GM18508 (cell line): Measurements from ENCODE around the gene GINS2.

Experiments
- ATAC-seq: cut with Tn5 transposase; IDR thresholded peaks from one replicate; pipeline ENCODE4 v1.9.1; 2021; ENCODE audit warnings: moderate number of reproducible peaks; ENCODE audit not compliant: insufficient read depth, unreplicated experiment

Gene GINS2

DNA sequence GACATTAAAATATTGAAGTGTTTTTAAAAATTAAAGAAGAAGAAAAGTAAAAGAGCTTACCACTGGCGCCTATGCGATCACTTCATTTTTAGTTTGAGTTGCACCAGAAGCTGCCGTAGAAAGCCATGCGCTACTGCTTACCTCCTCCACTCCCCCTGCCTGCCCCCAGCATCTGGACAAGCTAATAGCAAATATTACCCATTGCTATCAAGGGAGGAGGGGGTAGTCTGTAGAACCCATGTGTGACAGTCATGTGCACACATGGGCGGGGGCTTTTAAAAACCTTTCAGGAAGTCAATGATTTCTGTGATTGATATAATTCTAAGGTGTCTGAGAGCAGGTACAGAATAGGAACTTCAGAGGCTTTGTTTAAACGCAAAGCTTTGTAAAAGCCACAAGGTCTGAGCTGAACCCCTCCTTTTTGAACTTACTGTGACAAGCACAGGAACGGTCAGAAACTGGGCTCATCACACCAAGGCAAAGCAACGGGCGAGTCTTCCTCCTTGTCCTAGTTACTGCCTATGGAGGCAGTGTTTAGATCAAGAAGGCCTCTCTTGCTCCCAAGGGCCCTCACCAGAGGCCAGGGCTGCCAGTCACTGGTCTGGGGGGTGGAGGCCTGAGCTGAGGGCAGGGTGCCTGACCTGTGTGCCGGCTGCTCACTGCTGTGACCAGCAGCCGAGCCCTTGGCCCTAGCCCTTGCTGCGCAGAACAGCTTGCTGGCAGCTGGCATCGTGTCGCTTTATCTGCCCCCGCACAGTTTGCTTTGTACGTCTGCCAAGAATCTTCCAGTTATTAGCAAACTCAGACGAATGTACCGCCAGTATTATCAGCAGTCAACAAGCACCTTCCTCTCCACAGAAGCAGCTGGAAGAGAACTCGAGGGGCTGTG lies 15.0 kb downstream of the GINS2 start:
- no peak for ATAC-seq

DNA sequence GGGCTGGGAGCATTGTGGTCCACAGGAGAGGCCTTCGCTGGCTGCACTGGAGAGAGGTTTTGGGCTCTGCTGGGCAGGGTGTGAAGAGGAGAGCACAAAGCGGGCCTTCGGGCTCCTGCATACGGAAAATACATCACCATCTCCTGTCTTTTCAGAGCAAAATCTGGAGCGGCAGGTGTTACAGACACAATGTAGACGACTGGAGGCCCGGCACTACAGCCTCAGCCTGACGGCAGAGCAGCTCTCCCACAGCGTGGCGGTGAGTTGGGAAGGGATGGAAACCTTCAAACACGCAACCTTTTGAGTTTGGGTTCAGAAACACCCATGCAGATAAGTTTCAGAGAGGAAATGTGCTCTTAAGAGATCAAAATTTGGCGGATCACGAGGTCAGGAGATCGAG lies 17.9 kb downstream of the GINS2 start:
- ATAC-seq = no peak

DNA sequence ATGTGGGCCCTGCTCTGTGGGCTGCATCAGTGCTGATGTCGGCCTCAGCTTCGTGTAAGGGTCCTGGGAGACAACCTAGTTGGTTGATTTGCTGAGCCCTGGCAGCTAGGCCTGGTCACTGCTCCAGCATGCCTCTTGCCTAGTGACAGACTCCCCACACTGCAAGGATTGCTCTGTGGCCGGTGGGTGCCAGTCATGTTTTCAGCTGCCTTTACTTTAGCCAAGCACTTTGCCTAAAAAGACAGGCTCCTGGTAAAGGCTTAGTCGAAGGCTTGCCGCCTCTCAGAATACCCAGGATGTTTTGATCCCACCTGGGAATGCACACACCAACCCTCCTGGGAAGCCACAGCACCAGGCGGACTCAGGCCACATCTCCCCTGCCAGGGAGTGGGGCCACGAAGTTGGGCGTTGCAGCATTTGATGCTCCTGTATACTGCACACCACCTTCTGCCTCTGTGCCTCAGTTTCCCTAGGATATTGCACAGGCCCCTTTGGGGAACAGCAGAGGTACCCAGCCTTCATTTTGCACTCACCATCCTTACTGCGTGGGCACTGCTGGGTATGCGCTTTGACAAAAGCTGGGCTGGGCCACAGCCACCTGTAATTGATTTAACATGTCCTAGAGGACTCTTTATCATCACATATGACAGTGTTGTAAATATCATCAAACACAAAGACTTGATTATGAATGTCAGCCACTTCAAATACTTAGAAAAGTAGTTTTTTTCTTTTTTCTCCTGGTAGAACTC lies 19.9 kb downstream of the GINS2 start:
- ATAC-seq = no peak

- ATAC-seq = no peak
These were observed 20.8 kb downstream of the GINS2 start for GRCh38 chr16:85667841-85668413.

- no peak for ATAC-seq
These were observed 21.5 kb downstream of the GINS2 start for GRCh38 chr16:85667261-85667660.

- no peak for ATAC-seq
These were observed 22.8 kb downstream of the GINS2 start for GRCh38 chr16:85665929-85666328.

DNA sequence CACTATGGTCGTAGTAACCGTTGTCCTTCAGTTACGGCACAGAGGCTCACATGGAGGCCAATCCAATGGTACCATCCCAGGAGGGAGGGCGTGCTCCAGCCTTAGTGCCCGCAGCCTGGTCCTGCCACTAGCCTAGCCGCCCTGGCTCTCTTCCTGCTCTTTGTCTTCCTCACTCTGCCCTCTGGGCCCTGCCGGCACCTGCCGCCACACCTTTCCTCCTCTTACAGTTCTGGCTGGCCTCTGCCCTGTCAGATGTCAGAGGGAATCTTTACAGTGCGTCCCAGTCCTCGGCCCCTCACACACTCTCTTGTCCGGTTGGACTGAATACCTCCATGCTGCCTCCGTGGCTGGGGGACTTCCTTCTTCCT lies 23.4 kb downstream of the GINS2 start:
- ATAC-seq = no peak

GRCh38 chr16:85664580-85665372 lies 24.0 kb downstream of the GINS2 start:
- no peak for ATAC-seq

DNA sequence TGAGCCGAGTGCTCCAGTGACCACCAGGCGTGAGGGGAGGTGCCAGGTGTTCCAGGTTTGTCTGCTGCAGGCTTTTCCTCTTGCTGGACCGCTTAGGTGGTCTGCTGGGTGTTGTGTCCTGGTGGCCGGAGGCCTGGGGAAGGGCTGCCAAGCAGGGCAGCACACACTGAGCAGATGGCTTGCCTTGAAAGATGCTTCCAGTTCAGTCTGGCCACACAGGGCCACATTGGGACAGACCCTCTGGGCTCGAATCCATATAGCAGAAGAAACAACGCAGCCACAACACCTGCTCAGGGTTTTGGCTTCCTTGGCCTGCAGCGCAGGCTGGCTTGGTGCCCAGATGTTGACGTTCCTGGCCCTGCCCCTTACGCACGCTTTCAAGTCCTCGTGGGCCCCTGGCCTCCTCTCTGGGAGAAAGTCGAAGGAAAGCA lies 24.8 kb downstream of the GINS2 start:
- ATAC-seq = no peak

GRCh38 chr16:85662976-85663830 lies 25.6 kb downstream of the GINS2 start:
- ATAC-seq = no peak

GRCh38 chr16:85662482-85662812 lies 26.3 kb downstream of the GINS2 start:
- ATAC-seq = no peak

DNA sequence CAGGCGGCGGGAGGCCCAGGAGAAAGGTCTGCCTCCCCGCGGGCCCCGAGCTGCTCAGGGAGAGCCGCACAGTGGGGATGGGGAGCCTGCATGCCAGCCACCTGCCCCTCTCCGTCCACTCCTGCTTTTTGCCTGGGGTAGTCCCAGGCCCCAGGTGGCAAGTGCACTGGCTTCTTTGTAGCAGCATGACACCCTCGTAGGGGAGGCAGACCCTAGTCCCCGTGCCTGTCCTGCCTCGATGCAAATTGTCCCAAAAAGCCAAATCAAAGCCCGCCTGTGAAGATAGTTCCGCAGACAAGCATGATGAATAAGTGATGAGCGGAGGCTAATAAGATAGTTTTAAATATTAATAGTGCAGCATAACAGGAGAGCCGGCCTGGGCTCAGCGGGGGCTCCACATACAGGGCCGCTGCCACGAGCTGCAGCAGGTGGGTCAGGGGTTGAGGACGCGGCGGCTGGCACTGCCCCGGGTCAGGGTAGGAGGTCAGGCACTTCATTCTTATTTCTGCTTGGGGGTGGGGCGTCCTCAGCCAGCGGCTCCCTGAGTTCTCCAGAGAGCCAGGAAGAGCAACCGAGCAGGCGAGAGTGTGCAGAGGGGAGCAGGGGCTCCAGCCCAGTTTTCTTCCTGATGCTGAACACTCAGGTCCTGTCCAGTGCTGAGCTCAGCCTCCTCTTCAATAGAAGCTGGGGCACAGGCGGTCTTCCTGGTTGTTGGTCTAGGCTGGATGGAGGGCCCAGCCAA lies 26.8 kb downstream of the GINS2 start:
- ATAC-seq = no peak

DNA sequence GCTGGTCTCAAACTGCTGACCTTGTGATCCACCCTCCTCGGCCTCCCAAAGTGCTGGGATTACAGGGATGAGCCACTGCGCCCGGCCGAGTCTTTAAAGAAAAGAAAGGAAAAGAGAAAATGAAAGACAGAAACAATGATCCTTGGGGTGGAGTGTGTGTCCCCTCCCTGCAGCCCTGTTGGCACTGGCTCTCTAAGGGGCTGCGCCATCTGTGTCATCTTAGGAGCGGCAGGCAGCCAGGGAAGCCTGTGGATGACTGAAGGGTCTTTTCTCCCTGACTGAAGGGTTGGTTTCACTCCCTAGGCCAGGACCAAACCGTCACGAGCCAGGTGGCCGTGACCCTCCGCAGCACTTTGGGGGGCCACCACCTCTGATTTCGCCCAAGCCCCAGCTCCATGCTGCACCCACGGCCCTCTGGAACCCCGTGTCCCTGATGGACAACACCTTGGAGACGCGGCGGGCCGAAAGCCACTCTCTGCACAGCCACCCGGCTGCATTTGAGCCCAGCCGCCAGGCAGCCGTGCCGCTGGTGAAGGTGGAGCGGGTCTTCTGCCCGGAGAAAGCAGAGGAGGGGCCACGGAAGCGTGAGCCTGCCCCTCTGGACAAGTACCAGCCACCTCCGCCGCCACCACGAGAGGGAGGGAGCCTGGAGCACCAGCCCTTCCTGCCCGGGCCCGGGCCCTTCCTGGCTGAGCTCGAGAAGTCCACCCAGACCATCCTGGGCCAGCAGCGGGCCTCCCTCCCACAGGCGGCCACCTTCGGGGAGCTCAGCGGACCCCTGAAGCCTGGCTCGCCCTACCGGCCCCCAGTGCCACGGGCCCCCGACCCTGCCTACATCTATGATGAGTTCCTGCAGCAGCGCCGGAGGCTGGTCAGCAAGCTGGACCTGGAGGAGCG lies 27.7 kb downstream of the GINS2 start:
- no peak for ATAC-seq

DNA sequence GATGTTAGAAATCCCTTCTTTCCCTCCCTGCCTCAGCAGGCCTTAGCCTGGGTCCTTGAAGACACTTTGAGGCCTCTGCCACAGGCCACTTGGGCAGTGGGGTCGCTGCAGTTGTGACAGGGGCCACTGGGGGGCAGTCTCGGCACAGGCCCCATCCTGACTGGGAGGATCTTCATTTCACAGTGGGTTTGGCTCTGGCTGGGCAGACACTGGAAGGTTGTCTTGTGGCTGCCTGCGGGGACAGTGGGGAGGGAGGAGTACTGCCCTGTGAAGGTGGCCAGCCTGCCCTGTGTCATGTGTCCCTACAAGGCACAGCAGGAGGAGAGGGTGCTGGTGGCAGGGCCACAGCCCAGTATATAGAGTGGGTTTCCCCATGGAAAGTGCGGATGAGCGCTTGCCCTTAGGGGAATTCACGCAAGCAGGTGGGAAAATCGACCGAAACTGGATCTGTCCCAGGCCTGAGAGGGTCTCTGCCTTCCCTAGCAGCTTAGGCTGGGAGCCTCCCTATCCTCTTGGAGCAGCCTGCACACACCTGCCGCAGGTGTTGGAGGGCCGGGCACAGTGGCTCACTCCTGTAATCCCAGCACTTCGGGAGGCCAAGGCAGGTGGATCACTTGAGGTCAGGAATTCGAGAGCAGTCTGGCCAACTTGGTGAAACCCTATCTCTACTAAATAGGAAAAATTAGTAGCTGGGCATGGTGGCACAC lies 28.8 kb downstream of the GINS2 start:
- ATAC-seq = no peak

GRCh38 chr16:85659336-85659735 lies 29.4 kb downstream of the GINS2 start:
- ATAC-seq = no peak

DNA sequence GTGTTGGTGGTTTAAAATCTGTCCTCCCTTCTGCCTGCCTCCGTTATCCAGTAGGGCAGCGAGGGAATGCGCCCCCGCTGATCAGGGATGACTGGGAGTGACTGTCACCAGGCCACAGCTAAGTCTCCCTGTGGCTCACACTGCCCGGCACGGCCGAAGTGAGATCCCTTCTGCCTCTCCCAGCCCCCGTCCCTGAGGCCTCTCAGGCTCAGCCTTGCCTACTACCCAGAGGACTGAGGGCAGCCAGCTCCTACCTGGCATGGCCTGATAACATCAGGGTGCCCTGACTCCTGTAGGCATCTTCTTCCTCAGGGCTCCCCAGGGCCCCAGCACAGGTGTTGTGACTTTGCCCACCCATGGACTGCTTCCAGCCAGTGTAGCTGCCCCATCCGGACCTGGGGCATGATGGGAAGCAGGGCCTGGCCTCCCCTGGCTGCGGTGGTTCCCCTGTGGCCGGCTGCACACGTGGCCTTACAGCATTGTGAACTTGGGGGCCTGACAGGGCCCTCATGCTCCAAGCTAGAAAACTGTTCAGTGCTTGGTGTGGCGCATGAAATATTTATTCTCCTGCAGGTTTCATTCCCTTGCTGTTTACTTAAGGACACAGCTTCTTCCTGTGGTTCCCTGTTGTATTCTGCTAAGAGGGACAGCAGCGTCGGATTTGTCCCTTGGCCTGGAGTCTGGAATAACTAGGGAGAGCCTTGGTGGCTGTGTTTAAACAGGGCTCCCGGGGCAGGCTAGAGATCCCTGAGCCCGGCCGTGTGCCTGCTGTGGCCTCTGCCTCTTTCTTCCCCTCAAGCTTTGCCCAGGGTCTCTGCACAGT lies 30.0 kb downstream of the GINS2 start:
- no peak for ATAC-seq

DNA sequence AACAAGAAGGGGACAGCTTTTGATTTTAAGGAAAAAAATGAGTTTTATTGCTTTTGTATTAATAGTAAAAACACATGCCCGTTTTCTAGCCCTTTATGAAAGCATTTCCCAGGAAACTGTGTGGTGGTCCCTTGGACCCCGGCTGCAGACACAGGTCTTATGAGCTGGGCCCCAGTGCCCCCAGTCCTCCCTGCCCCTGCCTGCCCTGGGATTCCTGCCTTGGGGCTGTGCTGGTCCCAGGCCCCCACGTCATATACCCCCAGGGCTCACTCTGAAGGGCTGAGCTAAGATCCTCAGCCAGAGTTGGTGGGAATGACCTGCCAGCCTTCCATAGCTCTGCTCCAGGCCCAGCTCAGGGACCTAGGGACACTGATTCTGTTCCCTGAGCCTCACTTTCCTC lies 30.8 kb downstream of the GINS2 start:
- ATAC-seq = no peak
